Lower leg skin (tissue), 4 donors: ENCODE results near the gene GNG4. TPM values are rescaled to one million over a fixed set of nuclear protein-coding genes. Genes with fewer than 3 reads are reported as not detected.

Experiments
- DNase-seq, 2 donors: peaks; one replicate each; pipeline ENCODE4 v3.0.0-alpha.2; 2019; ENCODE audit warnings: low spot score in 2 of 2
- H3K4me3 ChIP-seq: fragments of 200-600 bp; sonication (generic); 2 replicates; pipeline ENCODE4 v1.5.1; 2017; ENCODE audit warnings: mild to moderate bottlenecking, low read depth; ENCODE audit not compliant: poor library complexity, severe bottlenecking
- CTCF ChIP-seq, 3 donors: fragments of 450-650 bp; IDR thresholded peaks; one replicate each; pipeline ENCODE4 v1.5.1; 2016; ENCODE audit warnings: antibody characterized with exemption in 3 of 3, mild to moderate bottlenecking in 3 of 3, moderate library complexity in 2 of 3
- POLR2A ChIP-seq, 2 donors: fragments of 450-650 bp; IDR thresholded peaks; one replicate each; pipeline ENCODE4 v1.6.1; 2016 to 2017; ENCODE audit warnings: antibody characterized with exemption in 2 of 2, mild to moderate bottlenecking in 1 of 2, moderate library complexity in 1 of 2
- WGBS, 2 donors: methylation state at CpG; one replicate each; pipeline ENCODE4 v1.1.5; 2018; 5-methylcytosine and 5-hydroxymethylcytosine counted together
- intact Hi-C: fragments of 100-400 bp; cut with DNase I; formaldehyde crosslinking; loops from one replicate; pipeline ENCODE4 v1.15.0; 2023; ENCODE audit warnings: low total_unique reads
- total RNA-seq, 4 donors: library from RNA; depleted of rRNA; stranded (reverse); fragments of >200 nt; gene quantifications; one replicate each; pipeline ENCODE4 v1.1.0, GENCODE V29; 2016

GNG4 gene
- total RNA-seq, 4 donors from 2014 or later: 0.12 to 0.39 (median 0.17) TPM; not detected in 1

- TF ChIP-seq CTCF (IDR thresholded peaks at IDR 0.05) (no peak), POLR2A (IDR thresholded peaks at IDR 0.05) (no peak)
Observed at GRCh38 chr1:235682216-235682615, 32.6 kb upstream of the GNG4 start.

DNA sequence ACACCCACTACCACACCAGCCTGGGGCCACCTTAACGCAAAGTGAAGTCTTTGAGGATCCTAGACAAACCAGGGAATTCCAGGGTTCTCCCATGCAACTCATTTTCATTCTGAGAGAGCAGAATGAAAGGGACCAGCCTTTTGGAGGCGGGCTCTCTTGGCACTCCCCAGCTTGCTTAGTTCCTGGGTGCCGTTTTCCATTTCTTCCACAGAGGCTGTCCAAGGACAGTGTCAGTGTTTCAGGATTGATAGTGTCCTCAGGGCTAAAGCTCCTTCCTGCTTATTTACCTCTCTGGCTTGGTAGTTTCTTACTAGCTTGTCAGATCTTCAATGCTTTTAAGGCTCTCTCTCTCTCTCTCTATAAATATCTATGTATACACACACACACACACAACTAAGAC lies 30.1 kb upstream of the GNG4 start:
- intact Hi-C loops: no loop called here
- no peak for DNase-seq
- TF ChIP-seq POLR2A (IDR thresholded peaks at IDR 0.05) (no peak), CTCF (IDR thresholded peaks at IDR 0.05) (no peak)
- 81 to 87% methylated on average over 3 of the region's 3 CpGs for WGBS, 2 donors
- H3K4me3 ChIP-seq: no peak overlapping the region

More at GRCh38 chr1:235682216-235682615, 32.6 kb upstream of the GNG4 start:
- intact Hi-C loops: no loop called here
- 97 to 100% methylated on average over 3 of the region's 3 CpGs for WGBS, 2 donors
- H3K4me3 ChIP-seq: no peak overlapping the region
- DNase-seq: no peak

- TF ChIP-seq CTCF (IDR thresholded peaks at IDR 0.05) (no peak), POLR2A (IDR thresholded peaks at IDR 0.05) (no peak)
- 77 to 89% methylated on average over 2 of the region's 2 CpGs for WGBS, 2 donors
- no peak for DNase-seq
Observed at GRCh38 chr1:235679005-235679404, 29.4 kb upstream of the GNG4 start.

GRCh38 chr1:235675152-235675890 lies 25.7 kb upstream of the GNG4 start:
- TF ChIP-seq CTCF (IDR thresholded peaks at IDR 0.05): no peak
- no peak for TF ChIP-seq POLR2A (IDR thresholded peaks at IDR 0.05)
- intact Hi-C loops: no loop called here
- no peak overlapping the region for H3K4me3 ChIP-seq
- 98 to 99% methylated on average over 10 of the region's 10 CpGs for WGBS, 2 donors
- DNase-seq: no peak

More at GRCh38 chr1:235679005-235679404, 29.4 kb upstream of the GNG4 start:
- H3K4me3 ChIP-seq: no peak overlapping the region
- intact Hi-C loops: no loop called here

DNA sequence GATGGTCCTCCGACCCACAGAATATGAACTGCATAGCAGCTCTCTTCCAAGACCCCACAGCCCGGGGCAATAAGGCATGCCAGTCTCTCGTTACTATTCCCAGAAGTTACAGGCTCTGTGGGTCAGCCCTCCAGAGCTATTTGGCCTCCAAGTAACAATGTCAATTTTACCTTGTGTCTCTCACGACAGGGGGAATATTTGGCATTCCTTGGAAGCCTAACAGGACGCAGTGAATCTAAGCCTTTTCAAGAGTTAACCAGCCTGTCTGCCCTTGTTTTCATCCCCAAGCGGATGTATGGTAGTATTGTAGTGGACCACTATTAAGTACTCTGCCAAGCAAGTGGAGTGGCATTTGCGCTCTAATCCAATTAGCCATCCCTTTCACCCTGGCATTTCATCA lies 24.4 kb upstream of the GNG4 start:
- no peak overlapping the region for H3K4me3 ChIP-seq
- WGBS, 2 donors: 76 to 78% methylated on average over 7 of the region's 7 CpGs
- TF ChIP-seq POLR2A (IDR thresholded peaks at IDR 0.05) (no peak), CTCF (IDR thresholded peaks at IDR 0.05) (no peak)
- no peak for DNase-seq
- intact Hi-C loops: no loop called here

DNA sequence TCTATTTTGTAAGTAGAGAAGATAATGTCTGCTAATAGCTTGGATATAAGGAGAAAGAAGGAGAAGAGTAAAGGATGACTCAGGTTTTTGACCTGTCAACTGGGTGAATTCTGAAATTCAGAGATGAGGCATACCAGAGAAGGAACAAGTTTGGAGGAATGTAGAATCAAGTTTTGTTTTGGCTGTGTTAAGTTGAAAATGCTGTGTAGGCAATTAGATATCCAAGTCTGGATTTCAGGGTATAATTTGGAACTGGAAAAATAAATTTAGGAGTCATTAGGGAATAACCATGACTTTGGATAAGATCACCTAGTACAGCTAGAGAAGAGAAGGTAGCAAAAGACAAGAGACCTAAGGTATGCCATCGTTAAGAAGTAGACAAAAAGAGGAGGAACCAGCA lies 22.4 kb upstream of the GNG4 start:
- intact Hi-C loops: no loop called here
- TF ChIP-seq CTCF (IDR thresholded peaks at IDR 0.05) (no peak), POLR2A (IDR thresholded peaks at IDR 0.05) (no peak)
- no peak overlapping the region for H3K4me3 ChIP-seq
- 86 to 88% methylated on average over 1 of the region's 1 CpG for WGBS, 2 donors
- no peak for DNase-seq
